Measurements from ENCODE around the gene TRIM62.
"Not testable (repeated sequence)": the region's sequence is repeated elsewhere in the genome, so short reads cannot be mapped to it uniquely, and the experiment has no call there.

DNA sequence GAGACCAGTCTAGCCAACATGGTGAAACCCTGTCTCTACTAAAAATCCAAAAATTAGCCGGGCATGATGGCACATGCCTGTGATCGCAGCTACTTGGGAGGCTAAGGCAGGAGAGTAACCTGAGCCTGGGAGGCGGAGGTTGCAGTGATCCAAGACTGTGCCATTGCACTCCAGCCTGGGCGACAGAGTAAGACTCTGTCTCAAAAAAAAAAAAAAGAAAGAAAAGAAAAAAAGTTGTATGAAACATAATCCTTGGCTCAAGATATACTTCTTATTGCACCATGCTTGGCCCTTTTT, 81.8 kb downstream of the TRIM62 start:
- TF ChIP-seq, protein P1, sequence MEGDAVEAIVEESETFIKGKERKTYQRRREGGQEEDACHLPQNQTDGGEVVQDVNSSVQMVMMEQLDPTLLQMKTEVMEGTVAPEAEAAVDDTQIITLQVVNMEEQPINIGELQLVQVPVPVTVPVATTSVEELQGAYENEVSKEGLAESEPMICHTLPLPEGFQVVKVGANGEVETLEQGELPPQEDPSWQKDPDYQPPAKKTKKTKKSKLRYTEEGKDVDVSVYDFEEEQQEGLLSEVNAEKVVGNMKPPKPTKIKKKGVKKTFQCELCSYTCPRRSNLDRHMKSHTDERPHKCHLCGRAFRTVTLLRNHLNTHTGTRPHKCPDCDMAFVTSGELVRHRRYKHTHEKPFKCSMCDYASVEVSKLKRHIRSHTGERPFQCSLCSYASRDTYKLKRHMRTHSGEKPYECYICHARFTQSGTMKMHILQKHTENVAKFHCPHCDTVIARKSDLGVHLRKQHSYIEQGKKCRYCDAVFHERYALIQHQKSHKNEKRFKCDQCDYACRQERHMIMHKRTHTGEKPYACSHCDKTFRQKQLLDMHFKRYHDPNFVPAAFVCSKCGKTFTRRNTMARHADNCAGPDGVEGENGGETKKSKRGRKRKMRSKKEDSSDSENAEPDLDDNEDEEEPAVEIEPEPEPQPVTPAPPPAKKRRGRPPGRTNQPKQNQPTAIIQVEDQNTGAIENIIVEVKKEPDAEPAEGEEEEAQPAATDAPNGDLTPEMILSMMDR (IDR thresholded peaks at IDR 0.05; ENCODE audit: borderline replicate concordance, extremely low read depth, low read length, poor library complexity, severe bottlenecking): not testable (repeated sequence)
- not testable (repeated sequence) for TF ChIP-seq EZH2 (IDR thresholded peaks at IDR 0.05; ENCODE audit: borderline replicate concordance, low read depth, low read length, severe bottlenecking)

Data from DND-41 (cell line).